HG03196 (cell line): ENCODE results near the gene SSX2IP.
"Not testable (repeated sequence)": the region's sequence is repeated elsewhere in the genome, so short reads cannot be mapped to it uniquely, and the experiment has no call there.

ENCODE experiments used
- ATAC-seq: cut with Tn5 transposase; IDR thresholded peaks from one replicate; pipeline ENCODE4 v1.9.1; 2021; ENCODE audit not compliant: unreplicated experiment

The SSX2IP gene

GRCh38 chr1:84620720-84621313 lies 69.4 kb downstream of the SSX2IP start:
- ATAC-seq, result peak; percentile 96

DNA sequence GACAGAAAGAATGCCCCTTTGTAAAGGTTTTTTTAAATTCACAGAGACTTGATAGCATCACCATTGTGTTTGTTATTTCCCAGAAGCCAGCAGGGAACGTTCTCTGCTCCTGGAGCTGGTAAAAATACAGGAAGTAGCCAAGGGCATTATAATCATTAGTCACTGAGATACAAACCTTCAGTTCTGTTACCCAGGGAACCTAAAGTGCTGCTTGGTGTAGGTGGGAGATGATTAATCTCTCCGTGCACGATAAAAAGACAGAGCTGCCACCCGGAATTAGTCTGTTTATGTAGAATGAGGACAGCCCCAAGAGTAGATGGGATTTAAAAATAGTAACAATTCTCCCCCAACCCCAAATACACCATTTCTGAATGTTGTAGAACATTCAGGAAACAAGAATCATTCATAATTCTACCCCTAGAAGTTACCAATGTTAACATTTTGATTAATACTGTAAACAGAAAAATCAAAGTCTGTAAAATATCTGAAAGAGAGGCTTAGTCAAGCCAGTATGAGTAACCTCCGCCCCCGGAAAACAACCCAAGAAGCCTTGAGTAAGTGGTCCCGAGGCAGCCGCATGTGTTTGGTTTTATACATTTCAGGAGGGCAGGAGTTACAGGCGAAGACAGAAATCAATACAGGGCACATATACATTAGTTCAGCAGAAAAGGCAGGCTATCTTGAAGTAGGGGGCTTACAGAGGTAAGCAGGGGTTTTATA lies 70.7 kb downstream of the SSX2IP start:
- ATAC-seq, result no peak

- ATAC-seq, result no peak
These were observed 72.9 kb downstream of the SSX2IP start for GRCh38 chr1:84617349-84617748.

GRCh38 chr1:84615790-84616189 lies 74.5 kb downstream of the SSX2IP start:
- no peak for ATAC-seq

DNA sequence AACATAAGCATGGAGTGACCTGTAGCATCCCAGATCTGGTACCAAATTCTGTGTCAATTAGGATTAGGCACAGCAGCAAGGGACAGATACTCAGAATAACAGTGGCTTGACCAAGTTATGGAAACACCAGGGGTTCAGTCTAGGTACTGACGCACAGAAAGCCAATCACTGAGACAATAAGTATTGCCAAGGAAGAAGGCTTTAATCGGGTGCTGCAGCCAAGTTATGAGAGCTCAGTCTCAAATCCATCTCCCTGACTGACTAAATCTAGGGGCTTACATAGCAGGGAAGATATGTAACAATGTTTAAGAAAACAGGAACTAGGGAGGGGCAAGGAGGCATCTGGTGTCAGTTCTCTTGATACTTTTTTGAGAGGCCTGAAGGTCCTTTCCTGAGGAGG lies 76.4 kb downstream of the SSX2IP start:
- no peak for ATAC-seq

DNA sequence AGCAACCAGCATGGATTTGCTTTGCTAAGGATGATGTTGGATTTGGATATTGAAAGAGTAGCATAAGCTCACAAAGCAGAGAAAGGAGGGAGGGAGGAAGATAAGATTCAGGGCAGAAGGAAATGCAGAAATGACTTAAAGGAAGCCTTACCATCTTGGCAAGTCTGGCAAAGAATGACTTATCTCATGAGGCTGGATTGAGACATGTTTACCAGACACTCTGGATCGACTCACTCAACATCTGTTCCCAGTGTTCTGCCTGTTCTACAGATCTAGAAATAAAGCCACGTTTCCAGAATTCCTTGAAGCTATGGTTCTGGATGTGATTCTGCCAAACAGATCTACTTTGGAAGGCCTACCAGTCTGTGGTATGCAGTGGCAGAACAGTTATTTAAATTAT lies 77.2 kb downstream of the SSX2IP start:
- ATAC-seq, result no peak

- no peak for ATAC-seq
These were observed 78.5 kb downstream of the SSX2IP start for GRCh38 chr1:84611796-84612195.

GRCh38 chr1:84611091-84611490 lies 79.2 kb downstream of the SSX2IP start:
- no peak for ATAC-seq

DNA sequence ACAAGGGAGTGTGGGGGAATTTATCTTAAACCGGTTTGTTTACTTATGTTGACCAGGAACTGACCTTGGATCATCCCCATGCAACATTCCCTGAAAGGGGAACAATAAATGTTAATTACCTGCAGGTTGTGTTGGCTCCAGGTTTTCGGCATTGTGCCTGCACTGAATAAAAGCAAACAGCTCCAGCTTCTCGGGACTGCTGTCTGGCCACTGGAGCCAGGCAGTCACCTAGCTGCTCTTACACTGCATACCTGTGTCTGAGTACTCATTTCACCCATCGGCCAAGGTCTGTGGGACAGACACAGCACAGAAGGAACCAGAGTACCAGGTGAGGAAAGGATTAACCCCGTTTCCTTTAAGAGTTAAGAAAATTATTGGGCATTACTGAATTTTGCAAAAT lies 83.3 kb downstream of the SSX2IP start:
- no peak for ATAC-seq

GRCh38 chr1:84605157-84605556 lies 85.1 kb downstream of the SSX2IP start:
- ATAC-seq, result no peak

GRCh38 chr1:84603941-84604830 lies 86.1 kb downstream of the SSX2IP start:
- ATAC-seq, result no peak

DNA sequence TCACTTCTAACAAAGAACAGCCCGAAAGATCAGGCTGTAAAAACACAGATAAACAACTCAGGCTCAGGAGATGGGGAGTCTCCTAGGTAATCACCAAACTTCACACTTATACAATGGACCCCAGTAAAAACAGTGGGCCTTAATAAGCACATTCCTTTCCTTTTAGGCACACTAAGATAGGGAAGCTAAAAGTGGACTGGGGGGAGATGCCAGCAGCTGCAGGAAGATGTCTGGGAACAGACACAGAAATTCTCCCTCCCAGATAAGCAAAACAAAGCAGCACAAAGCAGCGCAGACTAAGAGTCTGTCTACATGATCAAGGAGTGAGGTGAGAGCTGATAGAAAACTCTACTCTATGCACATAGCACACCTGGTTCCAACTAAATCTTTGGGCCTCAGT lies 87.0 kb downstream of the SSX2IP start:
- no peak for ATAC-seq

DNA sequence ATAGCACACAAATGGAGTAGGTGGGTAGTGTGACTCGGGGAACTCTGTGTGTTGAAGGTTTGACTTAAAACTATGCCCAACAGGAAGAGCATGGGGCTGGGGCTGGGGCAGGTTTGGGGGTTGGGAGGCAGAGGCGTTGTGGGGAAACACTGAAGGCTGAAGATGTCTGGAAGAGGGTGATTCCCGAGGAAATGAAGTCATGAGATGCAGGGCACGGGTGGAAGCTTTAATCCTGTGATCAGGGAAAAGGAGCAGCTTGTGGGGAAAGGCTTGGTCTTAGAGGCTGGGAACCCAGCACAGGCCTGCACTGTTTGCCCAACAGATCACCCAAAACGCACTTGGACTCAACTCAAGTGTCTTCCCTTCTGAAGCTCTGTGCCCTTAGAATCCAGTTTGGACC lies 89.5 kb downstream of the SSX2IP start:
- ATAC-seq, result no peak

- ATAC-seq, result peak; percentile 81
These were observed 91.2 kb downstream of the SSX2IP start for GRCh38 chr1:84598846-84599741.

DNA sequence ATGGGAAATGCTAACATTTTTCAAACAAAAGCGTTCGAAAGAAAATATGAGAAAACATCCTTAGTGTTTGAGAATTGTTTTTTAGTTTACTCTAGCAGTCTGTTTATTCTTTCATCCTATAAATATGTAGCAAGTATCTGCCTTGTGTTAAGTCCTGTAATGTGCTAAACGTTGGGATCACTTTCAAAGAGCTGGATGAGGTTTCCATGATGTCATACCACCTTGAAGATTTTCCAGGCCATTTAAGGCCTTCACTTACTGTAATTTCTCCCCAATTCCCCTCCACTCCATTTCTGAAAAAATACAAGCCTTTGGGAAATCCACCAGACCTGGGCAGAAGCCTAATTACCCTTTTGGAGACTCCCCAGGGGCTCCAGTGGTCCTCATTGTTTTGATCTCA lies 91.8 kb downstream of the SSX2IP start:
- no peak for ATAC-seq

GRCh38 chr1:84597011-84597410 lies 93.2 kb downstream of the SSX2IP start:
- ATAC-seq, result no peak

DNA sequence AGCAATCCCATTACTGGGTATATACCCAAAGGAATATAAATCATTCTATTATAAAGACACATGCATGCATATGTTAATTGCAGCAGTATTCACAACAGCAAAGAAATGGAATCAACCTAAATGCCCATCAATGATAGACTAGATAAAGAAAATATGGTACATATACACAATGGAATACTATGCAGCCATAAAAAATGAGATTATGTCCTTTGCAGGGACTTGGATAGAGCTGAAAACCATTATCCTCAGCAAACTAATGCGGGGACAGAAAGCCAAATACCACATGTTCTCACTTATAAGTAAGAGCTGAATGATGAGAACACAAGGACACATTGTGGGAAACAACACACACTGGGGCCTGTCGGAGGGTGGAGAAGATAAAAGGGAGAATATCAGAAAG lies 95.3 kb downstream of the SSX2IP start:
- not testable (repeated sequence) for ATAC-seq
